ENCODE measurements around the gene ALG5. TPM values are rescaled to one million over a fixed set of nuclear protein-coding genes. Genes with fewer than 3 reads are reported as not detected.
A peak's percentile ranks its signal among the peaks of the same experiment; 100 is the strongest.

The ALG5 gene
- total RNA-seq, 2 experiments from 2014 or later = 14.4 to 15.1 TPM

GRCh38 chr13:36981156-36981743 lies 17.9 kb downstream of the ALG5 start:
- Histone ChIP-seq H3K27me3 (ENCODE audit: control insufficient read depth in 1 of 2, insufficient read depth in 2 of 2, low read length in 2 of 2) (no peaks in the 10 kb centered on the region), H3K4me1 (ENCODE audit: insufficient read depth, low read length) (no peaks in the 10 kb centered on the region), H3K27ac (ENCODE audit: low read depth in 1 of 2, low read length in 2 of 2) (no peak overlapping the region), H3K36me3 (ENCODE audit: insufficient read depth, low read length) (peaks cover 46% of the 10 kb centered on the region), H3K4me3 (ENCODE audit: low read length) (no peak overlapping the region), H3K9me3 (ENCODE audit: control insufficient read depth in 1 of 2, insufficient read depth in 1 of 2, low read length in 2 of 2) (no peaks in the 10 kb centered on the region)
- DNase-seq = peak in 3 of 14 experiments; percentile 23 to 30 (median 29)
- CTCF ChIA-PET = interaction anchor here (0.9 kb wide), 1 partner anchor 23 kb away, joined by 3 read pairs; no protein-coding TSS in a partner anchor
- peaks cover 70% of the 10 kb centered on the region for H3K36me3 Mint-ChIP-seq (ENCODE audit: low read depth)
- intact Hi-C loops (cut with DNase I, micrococcal nuclease) = loop anchor here in 1 of 2 experiments (5.0 kb wide), 1 partner anchor 564 kb away; no protein-coding TSS in a partner anchor
- no peaks in the 10 kb centered on the region for H3K27me3 Mint-ChIP-seq
- peak; percentile 25 for TF ChIP-seq CTCF (IDR thresholded peaks at IDR 0.05)
- H3K4me1 Mint-ChIP-seq (ENCODE audit: low read depth) = no peaks in the 10 kb centered on the region
- H3K9me3 Mint-ChIP-seq = no peaks in the 10 kb centered on the region
- H3K4me3 Mint-ChIP-seq = no peak overlapping the region
- H3K27ac Mint-ChIP-seq = no peak overlapping the region
- POLR2A ChIA-PET = interaction anchor here (2.5 kb wide), 1 partner anchor 19 kb away, joined by 10 read pairs; the partner anchor contains the start of genes ALG5 and EXOSC8
- ATAC-seq (ENCODE audit: poor library complexity) = no peak

GRCh38 chr13:36979361-36980050 lies 19.6 kb downstream of the ALG5 start:
- H3K4me3 ChIP-seq (ENCODE audit: low read length) = no peak overlapping the region
- Mint-ChIP-seq H3K36me3 (ENCODE audit: low read depth) (peaks cover 68% of the 10 kb centered on the region), H3K4me3 (no peak overlapping the region), H3K9me3 (no peaks in the 10 kb centered on the region), H3K27ac (no peak overlapping the region), H3K27me3 (no peaks in the 10 kb centered on the region), H3K4me1 (ENCODE audit: low read depth) (no peaks in the 10 kb centered on the region)
- peak in 1 of 14 experiments; percentile 1 for DNase-seq
- peaks cover 0 to 4% of the 10 kb centered on the region in 2 experiments for H3K9me3 ChIP-seq (ENCODE audit: control insufficient read depth in 1 of 2, insufficient read depth in 1 of 2, low read length in 2 of 2)
- no peaks in the 10 kb centered on the region for H3K27me3 ChIP-seq (ENCODE audit: control insufficient read depth in 1 of 2, insufficient read depth in 2 of 2, low read length in 2 of 2)
- TF ChIP-seq CTCF (IDR thresholded peaks at IDR 0.05) = no peak
- H3K27ac ChIP-seq (ENCODE audit: low read depth in 1 of 2, low read length in 2 of 2) = no peak overlapping the region
- H3K4me1 ChIP-seq (ENCODE audit: insufficient read depth, low read length) = no peaks in the 10 kb centered on the region
- H3K36me3 ChIP-seq (ENCODE audit: insufficient read depth, low read length) = peaks cover 42% of the 10 kb centered on the region
- ChIA-PET CTCF (no interaction called here), POLR2A (no interaction called here)
- no peak for ATAC-seq (ENCODE audit: poor library complexity)
- intact Hi-C loops (cut with DNase I, micrococcal nuclease) = loop anchor here in 1 of 2 experiments (5.0 kb wide), 1 partner anchor 562 kb away; no protein-coding TSS in a partner anchor

- no peak for DNase-seq
- H3K4me3 Mint-ChIP-seq = no peak overlapping the region
- H3K36me3 Mint-ChIP-seq (ENCODE audit: low read depth) = peaks cover 71% of the 10 kb centered on the region
- POLR2A ChIA-PET = no interaction called here
- no peaks in the 10 kb centered on the region for H3K4me1 Mint-ChIP-seq (ENCODE audit: low read depth)
- no peaks in the 10 kb centered on the region for H3K9me3 Mint-ChIP-seq
- CTCF ChIA-PET = no interaction called here
- ATAC-seq (ENCODE audit: poor library complexity) = no peak
- no peak overlapping the region for H3K27ac Mint-ChIP-seq
- Histone ChIP-seq H3K9me3 (ENCODE audit: control insufficient read depth in 1 of 2, insufficient read depth in 1 of 2, low read length in 2 of 2) (peaks cover 0 to 4% of the 10 kb centered on the region in 2 experiments), H3K36me3 (ENCODE audit: insufficient read depth, low read length) (peaks cover 48% of the 10 kb centered on the region), H3K4me1 (ENCODE audit: insufficient read depth, low read length) (no peaks in the 10 kb centered on the region), H3K27ac (ENCODE audit: low read depth in 1 of 2, low read length in 2 of 2) (no peak overlapping the region), H3K4me3 (ENCODE audit: low read length) (no peak overlapping the region), H3K27me3 (ENCODE audit: control insufficient read depth in 1 of 2, insufficient read depth in 2 of 2, low read length in 2 of 2) (no peaks in the 10 kb centered on the region)
- intact Hi-C loops (cut with DNase I, micrococcal nuclease) = no loop called here
- TF ChIP-seq CTCF (IDR thresholded peaks at IDR 0.05) = no peak
- H3K27me3 Mint-ChIP-seq = no peaks in the 10 kb centered on the region
Observed at GRCh38 chr13:36975172-36975571, 24.0 kb downstream of the ALG5 start.
